GM12878 (cell line): Measurements from ENCODE around the gene TMEM17.

Experiments
- BHLHE40 ChIP-seq, 2 experiments: fragments of 450-650 bp in 1 of 2; IDR thresholded peaks; 2 replicates each; pipeline ENCODE4 v1.6.1; 2011 to 2017; ENCODE audit warnings: low read depth in 2 of 2, borderline replicate concordance in 1 of 2, improper control_type of control experiment in 1 of 2, low read length in 1 of 2, mild to moderate bottlenecking in 1 of 2
- EP300 ChIP-seq, 2 experiments: fragments of 150-350 bp in 1 of 2; IDR thresholded peaks; 2 replicates each; pipeline ENCODE4 v1.6.1; 2011 to 2012; ENCODE audit warnings: low read depth in 2 of 2, low read length in 2 of 2, borderline replicate concordance in 1 of 2, improper control_type of control experiment in 1 of 2, inconsistent platforms in 1 of 2; ENCODE audit not compliant: control insufficient read depth in 1 of 2
- MEF2A ChIP-seq: IDR thresholded peaks from 2 replicates; pipeline ENCODE4 v1.6.1; 2011; ENCODE audit warnings: low read depth, mild to moderate bottlenecking, low read length, moderate library complexity; ENCODE audit not compliant: insufficient read depth
- MEF2B ChIP-seq: fragments of 450-650 bp; IDR thresholded peaks from 2 replicates; pipeline ENCODE4 v1.6.1; 2018; ENCODE audit warnings: mild to moderate bottlenecking, moderate library complexity; ENCODE audit not compliant: partially characterized antibody, poor library complexity, severe bottlenecking
- NRF1 ChIP-seq: conservative IDR thresholded peaks from 2 replicates; pipeline ENCODE4 v1.6.1; 2011; ENCODE audit warnings: mild to moderate bottlenecking, low read depth, low read length, improper control_type of control experiment
- POLR2A ChIP-seq: IDR thresholded peaks from 2 replicates; pipeline ENCODE4 v1.6.1; 2011; ENCODE audit warnings: low read depth, mild to moderate bottlenecking, low read length
- RAD21 ChIP-seq: IDR thresholded peaks from 2 replicates; pipeline ENCODE4 v1.6.1; 2011; ENCODE audit warnings: mild to moderate bottlenecking, low read depth, low read length, moderate library complexity; ENCODE audit not compliant: insufficient read depth
- SPI1 ChIP-seq: IDR thresholded peaks from 2 replicates; pipeline ENCODE4 v1.6.1; 2011; ENCODE audit warnings: low read depth, mild to moderate bottlenecking, low read length, moderate library complexity, borderline replicate concordance; ENCODE audit not compliant: insufficient read depth
- ZBED1 ChIP-seq: IDR thresholded peaks from 2 replicates; pipeline ENCODE4 v1.6.1; 2016; ENCODE audit warnings: borderline replicate concordance
- TF ChIP-seq, protein P1 (sequence below), 3 experiments: IDR thresholded peaks in 2 of 3; conservative IDR thresholded peaks in 1 of 3; 2 replicates each; pipeline ENCODE4 v1.5.1; 2011; ENCODE audit warnings: low read depth in 3 of 3, low read length in 3 of 3, mild to moderate bottlenecking in 3 of 3, control low read depth in 2 of 3, moderate library complexity in 2 of 3, inconsistent platforms in 1 of 3, mixed read lengths in 1 of 3; ENCODE audit not compliant: control insufficient read depth in 2 of 3, insufficient read depth in 1 of 3; ENCODE audit errors: extremely low read depth in 1 of 3
- TF ChIP-seq, protein P2 (sequence below): IDR thresholded peaks from 2 replicates; pipeline ENCODE4 v1.6.1; 2012; ENCODE audit warnings: low read depth, low read length, improper control_type of control experiment
- TF ChIP-seq, protein P3 (sequence below): fragments of 450-650 bp; IDR thresholded peaks from 2 replicates; pipeline ENCODE4 v1.6.1; 2017; ENCODE audit warnings: antibody characterized with exemption, mild to moderate bottlenecking, moderate library complexity
- TF ChIP-seq, protein P4 (sequence below): IDR thresholded peaks from 2 replicates; pipeline ENCODE4 v1.6.1; 2012; ENCODE audit warnings: low read length, inconsistent platforms

DNA sequence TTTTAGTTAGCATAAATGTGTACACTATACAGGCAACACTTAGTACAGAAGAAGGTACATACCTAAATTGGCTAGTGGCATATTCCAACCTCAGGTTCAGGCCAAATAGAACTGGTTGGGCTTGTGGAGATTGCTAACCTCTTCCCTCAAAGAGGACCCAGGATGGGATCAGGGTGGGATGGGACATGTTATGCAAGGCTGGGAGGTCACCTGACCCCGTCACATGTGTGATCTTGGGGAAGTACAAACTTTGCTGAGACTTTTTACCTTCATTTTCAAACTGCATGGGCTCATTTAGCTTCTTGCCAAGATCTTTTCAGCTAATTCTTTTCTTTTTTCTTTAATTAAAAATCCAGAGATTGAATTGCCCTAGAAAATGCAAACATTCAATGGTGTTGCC is 36.9 kb downstream of the TMEM17 start:
- TF ChIP-seq RAD21: no peak
- TF ChIP-seq, protein P1, sequence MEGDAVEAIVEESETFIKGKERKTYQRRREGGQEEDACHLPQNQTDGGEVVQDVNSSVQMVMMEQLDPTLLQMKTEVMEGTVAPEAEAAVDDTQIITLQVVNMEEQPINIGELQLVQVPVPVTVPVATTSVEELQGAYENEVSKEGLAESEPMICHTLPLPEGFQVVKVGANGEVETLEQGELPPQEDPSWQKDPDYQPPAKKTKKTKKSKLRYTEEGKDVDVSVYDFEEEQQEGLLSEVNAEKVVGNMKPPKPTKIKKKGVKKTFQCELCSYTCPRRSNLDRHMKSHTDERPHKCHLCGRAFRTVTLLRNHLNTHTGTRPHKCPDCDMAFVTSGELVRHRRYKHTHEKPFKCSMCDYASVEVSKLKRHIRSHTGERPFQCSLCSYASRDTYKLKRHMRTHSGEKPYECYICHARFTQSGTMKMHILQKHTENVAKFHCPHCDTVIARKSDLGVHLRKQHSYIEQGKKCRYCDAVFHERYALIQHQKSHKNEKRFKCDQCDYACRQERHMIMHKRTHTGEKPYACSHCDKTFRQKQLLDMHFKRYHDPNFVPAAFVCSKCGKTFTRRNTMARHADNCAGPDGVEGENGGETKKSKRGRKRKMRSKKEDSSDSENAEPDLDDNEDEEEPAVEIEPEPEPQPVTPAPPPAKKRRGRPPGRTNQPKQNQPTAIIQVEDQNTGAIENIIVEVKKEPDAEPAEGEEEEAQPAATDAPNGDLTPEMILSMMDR (IDR thresholded peaks at IDR 0.05 in 2 of 3, conservative IDR thresholded peaks at IDR 0.05 in 1 of 3; ENCODE audit: control insufficient read depth in 2 of 3, extremely low read depth in 1 of 3, insufficient read depth in 1 of 3, low read depth in 3 of 3, low read length in 3 of 3): no peak
- TF ChIP-seq, protein P2, sequence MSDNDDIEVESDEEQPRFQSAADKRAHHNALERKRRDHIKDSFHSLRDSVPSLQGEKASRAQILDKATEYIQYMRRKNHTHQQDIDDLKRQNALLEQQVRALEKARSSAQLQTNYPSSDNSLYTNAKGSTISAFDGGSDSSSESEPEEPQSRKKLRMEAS: no peak
- TF ChIP-seq MEF2A: no peak
- TF ChIP-seq, protein P3, sequence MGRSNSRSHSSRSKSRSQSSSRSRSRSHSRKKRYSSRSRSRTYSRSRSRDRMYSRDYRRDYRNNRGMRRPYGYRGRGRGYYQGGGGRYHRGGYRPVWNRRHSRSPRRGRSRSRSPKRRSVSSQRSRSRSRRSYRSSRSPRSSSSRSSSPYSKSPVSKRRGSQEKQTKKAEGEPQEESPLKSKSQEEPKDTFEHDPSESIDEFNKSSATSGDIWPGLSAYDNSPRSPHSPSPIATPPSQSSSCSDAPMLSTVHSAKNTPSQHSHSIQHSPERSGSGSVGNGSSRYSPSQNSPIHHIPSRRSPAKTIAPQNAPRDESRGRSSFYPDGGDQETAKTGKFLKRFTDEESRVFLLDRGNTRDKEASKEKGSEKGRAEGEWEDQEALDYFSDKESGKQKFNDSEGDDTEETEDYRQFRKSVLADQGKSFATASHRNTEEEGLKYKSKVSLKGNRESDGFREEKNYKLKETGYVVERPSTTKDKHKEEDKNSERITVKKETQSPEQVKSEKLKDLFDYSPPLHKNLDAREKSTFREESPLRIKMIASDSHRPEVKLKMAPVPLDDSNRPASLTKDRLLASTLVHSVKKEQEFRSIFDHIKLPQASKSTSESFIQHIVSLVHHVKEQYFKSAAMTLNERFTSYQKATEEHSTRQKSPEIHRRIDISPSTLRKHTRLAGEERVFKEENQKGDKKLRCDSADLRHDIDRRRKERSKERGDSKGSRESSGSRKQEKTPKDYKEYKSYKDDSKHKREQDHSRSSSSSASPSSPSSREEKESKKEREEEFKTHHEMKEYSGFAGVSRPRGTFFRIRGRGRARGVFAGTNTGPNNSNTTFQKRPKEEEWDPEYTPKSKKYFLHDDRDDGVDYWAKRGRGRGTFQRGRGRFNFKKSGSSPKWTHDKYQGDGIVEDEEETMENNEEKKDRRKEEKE: no peak
- TF ChIP-seq POLR2A: no peak
- no peak for TF ChIP-seq SPI1
- no peak for TF ChIP-seq BHLHE40 (IDR thresholded peaks at IDR 0.05; ENCODE audit: borderline replicate concordance in 1 of 2, low read depth in 2 of 2, low read length in 1 of 2)
- no peak for TF ChIP-seq MEF2B
- TF ChIP-seq ZBED1: no peak
- no peak for TF ChIP-seq NRF1
- TF ChIP-seq EP300 (IDR thresholded peaks at IDR 0.05; ENCODE audit: borderline replicate concordance in 1 of 2, control insufficient read depth in 1 of 2, low read depth in 2 of 2, low read length in 2 of 2): no peak
- TF ChIP-seq, protein P4, sequence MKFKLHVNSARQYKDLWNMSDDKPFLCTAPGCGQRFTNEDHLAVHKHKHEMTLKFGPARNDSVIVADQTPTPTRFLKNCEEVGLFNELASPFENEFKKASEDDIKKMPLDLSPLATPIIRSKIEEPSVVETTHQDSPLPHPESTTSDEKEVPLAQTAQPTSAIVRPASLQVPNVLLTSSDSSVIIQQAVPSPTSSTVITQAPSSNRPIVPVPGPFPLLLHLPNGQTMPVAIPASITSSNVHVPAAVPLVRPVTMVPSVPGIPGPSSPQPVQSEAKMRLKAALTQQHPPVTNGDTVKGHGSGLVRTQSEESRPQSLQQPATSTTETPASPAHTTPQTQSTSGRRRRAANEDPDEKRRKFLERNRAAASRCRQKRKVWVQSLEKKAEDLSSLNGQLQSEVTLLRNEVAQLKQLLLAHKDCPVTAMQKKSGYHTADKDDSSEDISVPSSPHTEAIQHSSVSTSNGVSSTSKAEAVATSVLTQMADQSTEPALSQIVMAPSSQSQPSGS: no peak
